CD14-positive monocyte (primary cell): ENCODE measurements around the gene RPN1. TPM values are rescaled to one million over a fixed set of nuclear protein-coding genes. Genes with fewer than 3 reads are reported as not detected.
"Not testable (repeated sequence)": the region's sequence is repeated elsewhere in the genome, so short reads cannot be mapped to it uniquely, and the experiment has no call there.

Source experiments
- DNase-seq, 3 donors: peaks; one replicate each; pipeline ENCODE4 v3.0.0-alpha.2; 2011 to 2022
- H2AFZ ChIP-seq: 2 replicates; pipeline ENCODE4 v1.6.0; 2012; ENCODE audit warnings: mild to moderate bottlenecking, low read depth, low read length, inconsistent platforms; ENCODE audit not compliant: insufficient read depth, poor library complexity, severe bottlenecking
- H3K27ac ChIP-seq, 2 donors: 1 replicate in 1 of 2; 2 replicates in 1 of 2; pipeline ENCODE4 v1.5.1; 2012 to 2013; ENCODE audit warnings: low read length in 2 of 2, control low read depth in 1 of 2, inconsistent platforms in 1 of 2, low read depth in 1 of 2, mild to moderate bottlenecking in 1 of 2
- H3K27me3 ChIP-seq, 2 donors: one replicate each; pipeline versions ENCODE4 v1.6.0 to v1.6.1; 2011 to 2013; ENCODE audit warnings: low read length in 2 of 2; ENCODE audit not compliant: control insufficient read depth in 2 of 2, insufficient read depth in 2 of 2
- H3K36me3 ChIP-seq, 2 donors: replicated peaks in 1 of 2; 1 replicate in 1 of 2; 2 replicates in 1 of 2; pipeline versions ENCODE4 v1.5.1 to v1.6.1; 2012 to 2013; ENCODE audit warnings: low read length in 2 of 2, control low read depth in 1 of 2, inconsistent platforms in 1 of 2, mild to moderate bottlenecking in 1 of 2; ENCODE audit not compliant: insufficient read depth in 2 of 2, control insufficient read depth in 1 of 2
- H3K4me1 ChIP-seq, 2 donors: 1 replicate in 1 of 2; 2 replicates in 1 of 2; pipeline versions ENCODE4 v1.5.1 to v1.6.1; 2012 to 2013; ENCODE audit warnings: low read length in 2 of 2, control low read depth in 1 of 2, inconsistent platforms in 1 of 2, mild to moderate bottlenecking in 1 of 2, moderate library complexity in 1 of 2; ENCODE audit not compliant: insufficient read depth in 2 of 2, control insufficient read depth in 1 of 2
- H3K4me2 ChIP-seq: replicated peaks from 2 replicates; pipeline ENCODE3; 2012; ENCODE audit warnings: low read length, moderate library complexity, mild to moderate bottlenecking; ENCODE audit not compliant: poor library complexity, severe bottlenecking; ENCODE audit errors: extremely low read depth
- H3K4me3 ChIP-seq, 3 experiments: fragments of 200-600 bp in 1 of 3; sonication (generic) in 1 of 3; replicated peaks in 1 of 3; 1 replicate in 2 of 3; 2 replicates in 1 of 3; pipeline ENCODE4 v1.5.1; 2011 to 2013; ENCODE audit warnings: low read length in 3 of 3, mild to moderate bottlenecking in 3 of 3, control low read depth in 2 of 3, low read depth in 2 of 3, inconsistent platforms in 1 of 3, moderate library complexity in 1 of 3
- H3K79me2 ChIP-seq: 2 replicates; pipeline ENCODE4 v1.6.0; 2012; ENCODE audit warnings: mild to moderate bottlenecking, control low read depth, inconsistent platforms, low read length, moderate library complexity; ENCODE audit not compliant: insufficient read depth
- H3K9ac ChIP-seq: 2 replicates; pipeline ENCODE4 v1.6.0; 2017; ENCODE audit warnings: low read length, mild to moderate bottlenecking; ENCODE audit not compliant: insufficient read depth, poor library complexity, severe bottlenecking
- H3K9me3 ChIP-seq, 2 donors: replicated peaks in 1 of 2; 1 replicate in 1 of 2; 2 replicates in 1 of 2; pipeline versions ENCODE4 v1.5.1 to v1.6.1; 2012 to 2013; ENCODE audit warnings: low read length in 2 of 2, control low read depth in 1 of 2; ENCODE audit not compliant: control insufficient read depth in 1 of 2, insufficient read depth in 1 of 2
- H4K20me1 ChIP-seq: 2 replicates; pipeline ENCODE4 v1.6.0; 2012; ENCODE audit warnings: mild to moderate bottlenecking, low read length, control low read depth, moderate library complexity; ENCODE audit not compliant: insufficient read depth
- H3K27ac Mint-ChIP-seq, 7 donors: one replicate each; pipeline ENCODE4 v1.8.0; 2020; ENCODE audit warnings: mild to moderate bottlenecking in 7 of 7, mixed read lengths in 7 of 7, moderate library complexity in 6 of 7, inconsistent platforms in 2 of 7
- H3K27me3 Mint-ChIP-seq, 3 donors: one replicate each; pipeline ENCODE4 v1.8.0; 2021 to 2022; ENCODE audit warnings: low read depth in 3 of 3, mild to moderate bottlenecking in 3 of 3, mixed read lengths in 3 of 3, moderate library complexity in 3 of 3, inconsistent platforms in 1 of 3
- H3K36me3 Mint-ChIP-seq, 2 donors: one replicate each; pipeline ENCODE4 v1.8.0; 2020; ENCODE audit warnings: mixed read lengths in 2 of 2, inconsistent platforms in 1 of 2, mild to moderate bottlenecking in 1 of 2
- H3K4me1 Mint-ChIP-seq: one replicate; pipeline ENCODE4 v1.8.0; 2020; ENCODE audit warnings: mild to moderate bottlenecking, mixed read lengths
- H3K4me3 Mint-ChIP-seq, 2 donors: one replicate each; pipeline ENCODE4 v1.8.0; 2020; ENCODE audit warnings: mild to moderate bottlenecking in 2 of 2, mixed read lengths in 2 of 2, moderate library complexity in 1 of 2
- H3K9me3 Mint-ChIP-seq, 7 donors: one replicate each; pipeline ENCODE4 v1.8.0; 2020 to 2022; ENCODE audit warnings: mixed read lengths in 7 of 7, mild to moderate bottlenecking in 6 of 7, moderate library complexity in 6 of 7, inconsistent platforms in 2 of 7
- CTCF ChIP-seq: fragments of 200-600 bp; IDR thresholded peaks from one replicate; pipeline ENCODE4 v1.8.0; 2022; ENCODE audit warnings: antibody characterized with exemption, mild to moderate bottlenecking
- WGBS: methylation state at CpG from one replicate; pipeline ENCODE4 v1.1.5; 2013; ENCODE audit warnings: missing lambda C conversion rate; ENCODE audit not compliant: insufficient coverage; 5-methylcytosine and 5-hydroxymethylcytosine counted together
- intact Hi-C, 2 donors: fragments of 100-400 bp; cut with micrococcal nuclease; formaldehyde crosslinking; loops; one replicate each; pipeline versions ENCODE4 v1.15.0 to v1.15.1; 2023
- polyA plus RNA-seq, 3 donors: library from polyadenylated mRNA; depleted of rRNA in 1 of 3; unstranded in 2 of 3; stranded (reverse) in 1 of 3; fragments of 300-500 nt in 2 of 3; fragments of >200 nt in 1 of 3; fragmentation: Illumina TruSeq in 2 of 3; gene quantifications; 1 replicate in 2 of 3; 2 replicates in 1 of 3; pipeline ENCODE4 v1.2.3, GENCODE V29; 2012 to 2021

The RPN1 gene
- polyA plus RNA-seq, 3 donors: 112 to 375 (median 354) TPM

- not testable (repeated sequence) for H3K27me3 ChIP-seq, H3K79me2 ChIP-seq, H3K4me2 ChIP-seq, DNase-seq, H3K9me3 ChIP-seq, H3K36me3 Mint-ChIP-seq, H3K4me3 Mint-ChIP-seq, H4K20me1 ChIP-seq, H3K9me3 Mint-ChIP-seq, H2AFZ ChIP-seq, H3K36me3 ChIP-seq, H3K27me3 Mint-ChIP-seq, H3K4me3 ChIP-seq, H3K9ac ChIP-seq, H3K27ac Mint-ChIP-seq, H3K27ac ChIP-seq
- H3K4me1 Mint-ChIP-seq: peaks cover 22% of the 10 kb centered on the region
- 96% methylated on average over 4 of the region's 9 CpGs for WGBS
- H3K4me1 ChIP-seq: peaks cover 19 to 23% of the 10 kb centered on the region in 2 donors
- intact Hi-C loops: loop anchor here in 1 of 2 donors (10.0 kb wide), 1 partner anchor 512 kb away; no protein-coding TSS in a partner anchor
Measured at GRCh38 chr3:128586391-128586790, 64.2 kb downstream of the RPN1 start.

GRCh38 chr3:128585974-128586373 is 64.6 kb downstream of the RPN1 start:
- no peak overlapping the region for H3K9ac ChIP-seq
- no peak overlapping the region for H3K4me3 ChIP-seq
- intact Hi-C loops: loop anchor here in 1 of 2 donors (10.0 kb wide), 1 partner anchor 511 kb away; no protein-coding TSS in a partner anchor
- H3K9me3 ChIP-seq: no peaks in the 10 kb centered on the region
- peaks cover 18% of the 10 kb centered on the region for H3K4me1 Mint-ChIP-seq
- no peak overlapping the region for H3K27ac ChIP-seq
- no peak overlapping the region for H3K4me3 Mint-ChIP-seq
- H3K9me3 Mint-ChIP-seq: peaks cover 4 to 9% (median 5%) of the 10 kb centered on the region in 7 donors
- no peaks in the 10 kb centered on the region for H3K36me3 ChIP-seq
- no peak overlapping the region for H3K4me2 ChIP-seq
- H3K27me3 ChIP-seq: peaks cover 0 to 4% of the 10 kb centered on the region in 2 donors
- peaks cover 0 to 2% of the 10 kb centered on the region in 2 donors for H3K36me3 Mint-ChIP-seq
- H4K20me1 ChIP-seq: no peaks in the 10 kb centered on the region
- TF ChIP-seq CTCF: no peak
- no peak overlapping the region for H3K27ac Mint-ChIP-seq
- no peaks in the 10 kb centered on the region for H3K79me2 ChIP-seq
- H2AFZ ChIP-seq: no peak overlapping the region
- H3K4me1 ChIP-seq: peaks cover 15 to 19% of the 10 kb centered on the region in 2 donors
- WGBS: 91% methylated on average over 4 of the region's 11 CpGs
- peaks cover 0 to 4% (median 4%) of the 10 kb centered on the region in 3 donors for H3K27me3 Mint-ChIP-seq
- DNase-seq: no peak
